HG03095 (cell line): ENCODE results near the gene DAPK1.
"Not testable (repeated sequence)": the region's sequence is repeated elsewhere in the genome, so short reads cannot be mapped to it uniquely, and the experiment has no call there.

Experiments
- ATAC-seq: cut with Tn5 transposase; IDR thresholded peaks from one replicate; pipeline ENCODE4 v1.9.1; 2021; ENCODE audit warnings: moderate library complexity; ENCODE audit not compliant: unreplicated experiment

The DAPK1 gene

GRCh38 chr9:87725900-87726709, 228.4 kb downstream of the DAPK1 start, which contains the start of gene CTSL:
CTSL (plus strand) TSS chr9:87726119; CDS start chr9:87727604, 1,485 bp downstream.
- no peak for ATAC-seq

DNA sequence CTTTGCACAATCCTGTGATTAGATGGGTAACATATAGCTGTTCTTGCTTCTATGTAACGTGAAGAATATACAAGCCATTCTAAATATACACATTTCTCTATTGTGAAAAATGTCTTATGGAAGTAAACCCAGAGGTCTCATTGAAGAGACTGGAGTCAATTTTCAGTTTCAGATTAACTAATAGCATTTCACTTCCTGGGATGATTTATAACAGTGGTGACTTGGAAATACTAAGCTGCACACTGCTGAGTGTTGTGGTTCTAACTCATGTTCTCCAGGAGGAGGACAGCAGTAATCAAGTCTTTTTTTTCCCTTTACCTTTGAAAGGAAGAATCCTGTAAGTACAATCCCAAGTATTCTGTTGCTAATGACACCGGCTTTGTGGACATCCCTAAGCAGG, 231.6 kb downstream of the DAPK1 start:
- ATAC-seq = no peak

DNA sequence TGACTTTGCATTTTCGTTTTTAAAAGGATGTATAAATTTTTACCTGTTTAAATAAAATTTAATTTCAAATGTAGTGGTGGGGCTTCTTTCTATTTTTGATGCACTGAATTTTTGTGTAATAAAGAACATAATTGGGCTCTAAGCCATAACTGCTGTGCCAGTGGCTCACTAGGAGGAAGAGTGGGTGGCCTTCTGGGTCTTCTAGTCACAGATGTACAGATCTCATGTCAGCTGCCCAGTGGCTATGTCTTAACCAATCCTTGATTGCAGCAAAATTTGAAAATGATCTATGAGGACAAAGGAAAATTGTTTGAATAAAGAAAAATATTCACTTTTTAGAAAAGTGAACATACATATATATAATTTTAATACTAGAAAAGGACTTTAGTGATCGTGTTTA, 233.7 kb downstream of the DAPK1 start:
- no peak for ATAC-seq

DNA sequence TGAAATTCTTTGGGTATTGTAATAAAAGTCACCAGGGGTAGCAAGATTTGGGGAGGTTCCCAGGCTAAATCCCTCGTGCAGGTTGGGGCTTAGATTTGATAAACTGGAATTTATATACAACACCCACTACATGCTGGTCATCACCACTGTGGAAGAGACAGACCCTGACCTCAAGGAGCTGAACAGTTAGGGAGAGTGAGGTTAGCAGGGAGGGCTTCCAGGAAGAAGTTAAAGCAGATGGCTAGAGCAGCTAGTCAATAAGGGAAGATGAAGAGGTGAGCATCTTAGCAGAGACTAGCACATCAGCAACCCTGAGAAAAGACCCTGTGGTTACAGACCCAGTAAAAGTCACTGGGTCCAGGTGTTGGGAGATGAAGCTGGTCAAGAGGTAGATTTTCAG, 234.7 kb downstream of the DAPK1 start:
- ATAC-seq = no peak

GRCh38 chr9:87732756-87733155, 235.1 kb downstream of the DAPK1 start:
- no peak for ATAC-seq

GRCh38 chr9:87733273-87734052, 235.8 kb downstream of the DAPK1 start:
- no peak for ATAC-seq

- ATAC-seq = no peak
Measured at GRCh38 chr9:87734106-87734505, 236.4 kb downstream of the DAPK1 start.

DNA sequence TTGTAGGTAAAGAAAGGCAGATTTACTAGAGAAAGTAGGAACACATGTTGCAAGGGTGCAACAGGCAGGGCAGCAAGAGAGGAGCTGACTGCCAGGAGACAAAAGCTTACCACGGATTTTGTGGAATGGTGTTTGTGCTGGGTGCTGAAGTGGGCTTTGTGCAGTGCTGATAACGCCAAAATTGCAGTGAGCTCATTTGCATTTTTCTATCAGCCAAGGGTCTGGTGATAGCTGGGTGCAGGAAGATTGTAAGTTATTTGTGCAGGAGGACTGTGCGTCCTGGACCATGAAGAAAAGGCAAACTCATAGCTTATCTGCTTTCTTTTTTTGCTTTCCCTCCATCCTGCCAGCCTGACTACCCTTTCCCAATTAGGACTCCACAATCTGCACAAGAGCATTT, 241.9 kb downstream of the DAPK1 start:
- ATAC-seq = no peak

DNA sequence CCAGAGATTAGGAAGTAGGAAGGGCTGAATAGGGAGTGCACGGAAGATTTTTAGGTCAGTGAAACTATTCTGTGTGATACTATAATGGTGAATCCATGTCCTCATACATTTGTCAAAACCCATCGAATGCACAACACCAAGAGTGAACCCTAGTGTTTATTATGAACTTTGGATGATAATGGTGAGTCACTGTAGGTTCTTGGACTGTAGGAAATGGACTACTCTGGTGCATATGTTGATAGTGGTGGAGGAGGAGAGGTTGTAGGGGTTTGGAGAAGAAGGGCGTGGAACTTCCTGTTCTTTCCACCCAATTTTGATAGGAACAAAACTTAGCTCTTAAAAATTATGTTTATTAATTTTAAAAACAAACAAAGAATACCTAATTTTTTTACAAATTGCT, 242.5 kb downstream of the DAPK1 start:
- ATAC-seq = no peak

GRCh38 chr9:87741326-87741725, 243.7 kb downstream of the DAPK1 start:
- no peak for ATAC-seq

GRCh38 chr9:87741891-87742290, 244.2 kb downstream of the DAPK1 start:
- ATAC-seq = no peak

DNA sequence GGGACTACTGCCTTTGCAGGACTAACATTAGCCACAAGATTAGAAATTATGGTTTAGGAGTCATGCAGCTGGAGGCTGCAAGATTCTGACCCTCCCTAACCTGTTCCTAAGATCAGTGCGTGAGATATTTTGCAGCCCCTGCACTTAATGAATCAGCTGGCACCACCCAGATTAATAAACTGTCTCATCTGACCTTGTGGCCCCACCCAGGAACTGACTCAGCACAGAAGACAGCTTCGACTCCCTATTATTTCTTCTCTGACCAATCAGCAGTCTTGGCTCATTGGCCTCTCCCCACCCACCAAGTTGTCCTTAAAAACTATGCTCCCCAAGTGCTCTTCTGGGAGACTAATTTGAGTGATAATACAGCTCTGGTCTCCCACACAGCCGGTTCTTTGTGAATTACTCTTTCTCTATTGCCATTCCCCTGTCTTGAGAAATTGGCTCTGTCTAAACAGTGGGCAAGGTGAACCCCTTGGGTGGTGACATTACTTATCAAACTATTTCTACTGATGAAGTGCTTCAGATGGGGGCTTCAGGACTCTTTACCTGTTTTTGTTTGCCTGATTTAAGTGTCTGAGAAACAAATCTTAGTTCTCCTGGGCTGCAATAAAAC, 245.3 kb downstream of the DAPK1 start:
- ATAC-seq = no peak

DNA sequence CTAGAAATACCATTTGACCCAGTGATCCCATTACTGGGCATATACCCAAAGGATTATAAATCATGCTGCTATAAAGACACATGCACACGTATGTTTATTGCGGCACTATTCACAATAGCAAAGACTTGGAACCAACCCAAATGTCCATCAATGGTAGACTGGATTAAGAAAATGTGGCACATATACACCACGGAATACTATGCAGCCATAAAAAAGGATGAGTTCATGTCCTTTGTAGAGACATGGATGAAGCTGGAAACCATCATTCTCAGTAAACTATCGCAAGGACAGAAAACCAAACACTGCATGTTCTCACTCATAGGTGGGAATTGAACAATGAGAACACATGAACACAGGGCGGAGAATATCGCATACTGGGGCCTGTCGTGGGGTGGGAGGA, 246.6 kb downstream of the DAPK1 start:
- ATAC-seq = not testable (repeated sequence)

DNA sequence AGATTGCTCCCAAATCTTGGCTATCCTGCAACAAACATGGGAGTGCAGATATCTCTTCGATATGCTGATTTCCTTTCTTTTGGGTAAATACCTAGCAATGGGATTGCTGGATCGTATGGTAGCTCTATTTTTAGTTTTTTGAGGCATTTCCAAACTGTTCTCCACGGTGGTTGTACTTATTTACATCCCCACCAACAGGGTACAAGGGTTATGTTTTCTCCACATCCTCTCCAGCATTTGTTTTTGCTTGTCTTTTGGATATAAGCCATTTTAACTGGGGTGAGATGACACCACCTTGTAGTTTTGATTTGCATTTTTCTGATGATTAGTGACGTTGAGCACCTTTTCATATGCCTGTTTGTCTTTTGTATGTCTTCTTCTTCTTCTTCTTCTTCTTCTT, 248.5 kb downstream of the DAPK1 start:
- ATAC-seq = no peak

- no peak for ATAC-seq
Measured at GRCh38 chr9:87748881-87749280, 251.2 kb downstream of the DAPK1 start.

GRCh38 chr9:87749335-87750035, 251.8 kb downstream of the DAPK1 start:
- no peak for ATAC-seq

DNA sequence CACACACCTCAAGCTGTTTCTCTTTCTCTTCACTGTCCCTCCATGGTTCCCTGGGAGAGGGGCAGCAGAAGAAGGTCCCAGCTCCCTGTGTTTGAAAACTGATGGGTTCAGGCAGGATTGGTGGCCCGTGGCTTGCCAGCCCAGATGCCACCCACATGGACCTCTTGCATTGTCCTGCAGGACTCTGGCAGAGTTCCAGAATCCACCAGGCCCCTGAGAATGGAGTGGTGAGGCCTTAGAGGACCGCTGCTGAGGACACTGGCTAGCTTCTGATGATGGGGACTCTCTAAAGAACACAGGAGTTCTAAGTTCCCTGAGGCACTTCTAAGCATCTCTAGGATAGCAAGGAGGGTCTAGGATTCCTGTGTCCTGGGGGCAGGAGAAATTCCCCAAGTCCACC, 253.1 kb downstream of the DAPK1 start:
- no peak for ATAC-seq

- no peak for ATAC-seq
Measured at GRCh38 chr9:87751423-87751822, 253.8 kb downstream of the DAPK1 start.

- no peak for ATAC-seq
Measured at GRCh38 chr9:87751868-87752267, 254.2 kb downstream of the DAPK1 start.

DNA sequence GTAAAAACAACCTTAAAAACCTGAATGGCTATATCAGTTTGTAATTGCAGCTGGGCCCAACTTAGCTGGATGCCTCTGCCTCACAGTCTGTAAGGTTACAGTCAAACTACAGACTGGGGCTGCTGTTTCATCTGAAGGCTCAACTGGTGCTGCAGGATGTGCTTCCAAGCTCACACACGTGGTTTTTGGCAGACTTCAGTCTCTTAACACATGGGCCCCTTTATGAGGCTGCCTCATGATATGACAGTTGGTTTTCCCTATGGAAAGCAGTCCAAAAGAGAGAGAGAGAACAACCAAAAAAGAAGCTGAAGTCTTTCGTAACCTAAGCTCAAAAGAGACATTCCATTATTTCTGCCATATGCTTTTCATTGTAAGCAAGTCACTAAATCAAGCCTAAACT, 255.6 kb downstream of the DAPK1 start:
- no peak for ATAC-seq
